GM12892 (cell line): Measurements from ENCODE around the gene TRIM32.

Experiments
- DNase-seq: peaks from one replicate; pipeline ENCODE4 v3.0.0; 2011; ENCODE audit not compliant: insufficient read length
- FAIRE-seq: peaks from 2 replicates; lab custom pipeline; 2011; peaks lifted over from hg19 to GRCh38; lab: Jason Lieb, UNC
- POLR2A ChIP-seq: IDR thresholded peaks from 2 replicates; pipeline ENCODE4 v1.6.1; 2011; ENCODE audit warnings: low read depth, low read length, control low read depth
- POLR2AphosphoS5 ChIP-seq: IDR thresholded peaks from 2 replicates; pipeline ENCODE4 v1.6.1; 2011; ENCODE audit warnings: low read depth, low read length, control low read depth
- TAF1 ChIP-seq: IDR thresholded peaks from 2 replicates; pipeline ENCODE4 v1.6.1; 2011; ENCODE audit warnings: low read depth, mild to moderate bottlenecking, control low read depth, low read length, borderline replicate concordance

The TRIM32 gene

GRCh38 chr9:116658265-116658664 is 28.8 kb upstream of the TRIM32 start:
- TF ChIP-seq POLR2AphosphoS5 = no peak
- TF ChIP-seq POLR2A = no peak
- FAIRE-seq = no peak
- DNase-seq = no peak

- peak; percentile 90 for FAIRE-seq
- no peak for TF ChIP-seq TAF1
- TF ChIP-seq POLR2A = no peak
- TF ChIP-seq POLR2AphosphoS5 = no peak
- DNase-seq = peak; percentile 12
Measured at GRCh38 chr9:116661037-116661954, 25.8 kb upstream of the TRIM32 start.

GRCh38 chr9:116662646-116663310 is 24.3 kb upstream of the TRIM32 start:
- FAIRE-seq (no peak), DNase-seq (no peak)
- TF ChIP-seq POLR2AphosphoS5 (no peak), POLR2A (no peak), TAF1 (no peak)

- no peak for TF ChIP-seq POLR2AphosphoS5
- TF ChIP-seq TAF1 = no peak
- no peak for TF ChIP-seq POLR2A
- DNase-seq (no peak), FAIRE-seq (no peak)
Measured at GRCh38 chr9:116663581-116663980, 23.5 kb upstream of the TRIM32 start.

- FAIRE-seq = no peak
- DNase-seq = no peak
- TF ChIP-seq POLR2AphosphoS5 (no peak), TAF1 (no peak), POLR2A (no peak)
Measured at GRCh38 chr9:116668970-116669695, 18.0 kb upstream of the TRIM32 start.

- DNase-seq = no peak
- TF ChIP-seq TAF1 (no peak), POLR2A (no peak), POLR2AphosphoS5 (no peak)
Measured at GRCh38 chr9:116671605-116672004, 15.5 kb upstream of the TRIM32 start.

GRCh38 chr9:116673375-116673774 is 13.7 kb upstream of the TRIM32 start:
- no peak for FAIRE-seq
- DNase-seq = no peak
- TF ChIP-seq POLR2A = no peak
- no peak for TF ChIP-seq TAF1

More at GRCh38 chr9:116671605-116672004, 15.5 kb upstream of the TRIM32 start:
- FAIRE-seq = no peak

- FAIRE-seq = no peak
- TF ChIP-seq TAF1 (no peak), POLR2AphosphoS5 (no peak), POLR2A (no peak)
- no peak for DNase-seq
Measured at GRCh38 chr9:116674210-116674980, 12.7 kb upstream of the TRIM32 start.

- DNase-seq (no peak), FAIRE-seq (no peak)
- no peak for TF ChIP-seq POLR2AphosphoS5
- TF ChIP-seq TAF1 = no peak
- no peak for TF ChIP-seq POLR2A
Measured at GRCh38 chr9:116683535-116683934, 3.6 kb upstream of the TRIM32 start.

- no peak for DNase-seq
- no peak for TF ChIP-seq POLR2A
- no peak for TF ChIP-seq POLR2AphosphoS5
- no peak for TF ChIP-seq TAF1
- FAIRE-seq = no peak
Measured at GRCh38 chr9:116685166-116685565, 1.9 kb upstream of the TRIM32 start.

GRCh38 chr9:116686135-116686534 is 970 bp upstream of the TRIM32 start:
- DNase-seq (no peak), FAIRE-seq (peak; percentile 24)
- TF ChIP-seq POLR2A (no peak), TAF1 (no peak), POLR2AphosphoS5 (no peak)

- DNase-seq (no peak), FAIRE-seq (no peak)
- TF ChIP-seq TAF1 = no peak
- no peak for TF ChIP-seq POLR2AphosphoS5
- TF ChIP-seq POLR2A = no peak
Measured at GRCh38 chr9:116686693-116687073, 422 bp upstream of the TRIM32 start.

- FAIRE-seq = no peak
- TF ChIP-seq POLR2AphosphoS5 = no peak
- TF ChIP-seq POLR2A = no peak
- TF ChIP-seq TAF1 = no peak
Measured at GRCh38 chr9:116687754-116688135, 640 bp downstream of the TRIM32 start.

More at GRCh38 chr9:116687754-116688135, 640 bp downstream of the TRIM32 start:
- no peak for DNase-seq
